Motor neuron (in vitro differentiated cells): ENCODE results near the gene TMEM208. TPM values are rescaled to one million over a fixed set of nuclear protein-coding genes. Genes with fewer than 3 reads are reported as not detected.
A peak's percentile ranks its signal among the peaks of the same experiment; 100 is the strongest.

Experiments used
- ATAC-seq, 8 experiments: fragments of 200-7000 bp; cut with Tn5 transposase; replicated peaks in 6 of 8; 2 replicates each; pipeline ENCODE4 v1.8.0; 2021; ENCODE audit warnings: mild to moderate bottlenecking in 8 of 8, moderate library complexity in 8 of 8
- H3K27ac ChIP-seq, 2 donors: fragments of 250-450 bp; sonication (Bioruptor Pico); 2 replicates each; pipeline ENCODE4 v1.9.0; 2021; ENCODE audit warnings: antibody characterized with exemption in 2 of 2, mild to moderate bottlenecking in 2 of 2, moderate library complexity in 1 of 2
- H3K4me1 ChIP-seq, 2 donors: fragments of 250-450 bp; sonication (Bioruptor Pico); replicated peaks in 1 of 2; 2 replicates each; pipeline ENCODE4 v1.6.1; 2021; ENCODE audit warnings: antibody characterized with exemption in 2 of 2, mild to moderate bottlenecking in 2 of 2, moderate library complexity in 1 of 2
- H3K4me3 ChIP-seq, 5 donors: fragments of 250-450 bp; sonication (Bioruptor Pico); 2 replicates each; pipeline ENCODE4 v1.9.0; 2021; ENCODE audit warnings: antibody characterized with exemption in 5 of 5, mild to moderate bottlenecking in 5 of 5, moderate library complexity in 4 of 5
- WGBS, 10 experiments: fragments of 450-650 bp; shearing (Covaris generic); methylation state at CpG; one replicate each; pipeline ENCODE4 v1.0.0; 2022; 5-methylcytosine and 5-hydroxymethylcytosine counted together
- in situ Hi-C, 9 experiments: fragments of 400-800 bp; cut with MboI; loops; one replicate each; pipeline ENCODE4 v1.15.0; 2021; ENCODE audit warnings: low sequenced_read_pairs in 9 of 9, low pct_unique_long_range_greater_than_20kb in 2 of 9; ENCODE audit not compliant: unreplicated experiment in 9 of 9
- total RNA-seq, 8 experiments: library from RNA; unstranded; fragments of 300-600 nt; gene quantifications; 2 replicates each; pipeline versions ENCODE4 v1.2.3 to v1.2.4, GENCODE V29; 2022

The TMEM208 gene
- total RNA-seq, 8 experiments from 2014 or later, result 39.4 to 83.1 (median 58.0) TPM

- WGBS, 10 experiments, result 80 to 98% (median 91%) methylated on average over 1 to 10 of the region's 17 CpGs; no CpG with 5 or more reads in 4 of the 10 experiments
- Histone ChIP-seq H3K4me1 (no peaks in the 10 kb centered on the region), H3K4me3 (no peak overlapping the region), H3K27ac (no peak overlapping the region)
- in situ Hi-C loops, result loop anchor here in 2 of 9 experiments (25.0 kb wide), 1 partner anchor 157 kb away; the partner anchor contains the start of gene ZDHHC1 (in 2 of the 2)
- no peak for ATAC-seq
These were observed 28.8 kb downstream of the TMEM208 start for GRCh38 chr16:67255553-67256221.

- no peak for ATAC-seq
- Histone ChIP-seq H3K27ac (no peak overlapping the region), H3K4me1 (peaks cover 0 to 4% of the 10 kb centered on the region in 2 donors), H3K4me3 (no peak overlapping the region)
- 83 to 100% (median 94%) methylated on average over 1 to 3 of the region's 11 CpGs; no CpG with 5 or more reads in 6 of the 10 experiments for WGBS, 10 experiments
- in situ Hi-C loops, result loop anchor here in 2 of 9 experiments (25.0 kb wide), 1 partner anchor 156 kb away; the partner anchor contains the start of gene ZDHHC1 (in 2 of the 2)
These were observed 29.8 kb downstream of the TMEM208 start for GRCh38 chr16:67256701-67257230.

GRCh38 chr16:67257486-67258160 lies 30.7 kb downstream of the TMEM208 start:
- WGBS, 10 experiments, result 0 to 100% (median 73%) methylated on average over 1 to 3 of the region's 4 CpGs; no CpG with 5 or more reads in 3 of the 10 experiments
- Histone ChIP-seq H3K4me1 (peaks cover 0 to 4% of the 10 kb centered on the region in 2 donors), H3K4me3 (no peak overlapping the region), H3K27ac (no peak overlapping the region)
- in situ Hi-C loops, result loop anchor here in 2 of 9 experiments (25.0 kb wide), 1 partner anchor 155 kb away; the partner anchor contains the start of gene ZDHHC1 (in 2 of the 2)
- peak in 1 of 8 experiments; percentile 31 for ATAC-seq

GRCh38 chr16:67258161-67258835 lies 31.4 kb downstream of the TMEM208 start:
- H3K27ac ChIP-seq, result no peak overlapping the region
- H3K4me3 ChIP-seq, result no peak overlapping the region
- in situ Hi-C loops, result loop anchor here in 2 of 9 experiments (25.0 kb wide), 1 partner anchor 154 kb away; the partner anchor contains the start of gene ZDHHC1 (in 2 of the 2)
- H3K4me1 ChIP-seq, result peaks cover 0 to 4% of the 10 kb centered on the region in 2 donors
- WGBS, 10 experiments, result 40 to 100% (median 72%) methylated on average over 1 to 5 of the region's 11 CpGs; no CpG with 5 or more reads in 5 of the 10 experiments
- no peak for ATAC-seq

- Histone ChIP-seq H3K27ac (no peak overlapping the region), H3K4me1 (peaks cover 0 to 4% of the 10 kb centered on the region in 2 donors), H3K4me3 (no peak overlapping the region)
- no peak for ATAC-seq
- in situ Hi-C loops, result loop anchor here in 2 of 9 experiments (25.0 kb wide), 1 partner anchor 153 kb away; the partner anchor contains the start of gene ZDHHC1 (in 2 of the 2)
- 80 to 100% (median 93%) methylated on average over 1 to 10 of the region's 12 CpGs; no CpG with 5 or more reads in 6 of the 10 experiments for WGBS, 10 experiments
These were observed 32.8 kb downstream of the TMEM208 start for GRCh38 chr16:67259705-67260104.

GRCh38 chr16:67260426-67261063 lies 33.6 kb downstream of the TMEM208 start:
- WGBS, 10 experiments, result 59 to 94% (median 67%) methylated on average over 1 to 4 of the region's 4 CpGs; no CpG with 5 or more reads in 1 of the 10 experiments

GRCh38 chr16:67263201-67263600 lies 36.3 kb downstream of the TMEM208 start:
- H3K27ac ChIP-seq, result no peak overlapping the region
- no peak for ATAC-seq
- 55 to 100% (median 80%) methylated on average over 1 to 3 of the region's 3 CpGs; no CpG with 5 or more reads in 3 of the 10 experiments for WGBS, 10 experiments
- in situ Hi-C loops, result loop anchor here in 2 of 9 experiments (25.0 kb wide), 1 partner anchor 149 kb away; the partner anchor contains the start of gene ZDHHC1 (in 2 of the 2)
- H3K4me1 ChIP-seq, result peaks cover 0 to 4% of the 10 kb centered on the region in 2 donors
- no peak overlapping the region for H3K4me3 ChIP-seq

More at GRCh38 chr16:67260426-67261063, 33.6 kb downstream of the TMEM208 start:
- in situ Hi-C loops, result loop anchor here in 2 of 9 experiments (25.0 kb wide), 1 partner anchor 152 kb away; the partner anchor contains the start of gene ZDHHC1 (in 2 of the 2)
- Histone ChIP-seq H3K27ac (no peak overlapping the region), H3K4me3 (no peak overlapping the region), H3K4me1 (peaks cover 0 to 4% of the 10 kb centered on the region in 2 donors)
- peak; percentile 59 to 89 (median 78) for ATAC-seq

- H3K4me3 ChIP-seq, result no peak overlapping the region
- in situ Hi-C loops, result loop anchor here in 2 of 9 experiments (25.0 kb wide), 1 partner anchor 148 kb away; the partner anchor contains the start of gene ZDHHC1 (in 2 of the 2)
- 77 to 95% (median 87%) methylated on average over 4 to 5 of the region's 9 CpGs; no CpG with 5 or more reads in 7 of the 10 experiments for WGBS, 10 experiments
- ATAC-seq, result peak in 1 of 8 experiments; percentile 35
- H3K4me1 ChIP-seq, result peaks cover 0 to 4% of the 10 kb centered on the region in 2 donors
- H3K27ac ChIP-seq, result no peak overlapping the region
These were observed 37.3 kb downstream of the TMEM208 start for GRCh38 chr16:67264277-67264676.

GRCh38 chr16:67264866-67265265 lies 37.9 kb downstream of the TMEM208 start:
- no peak overlapping the region for H3K27ac ChIP-seq
- ATAC-seq, result no peak
- no peak overlapping the region for H3K4me3 ChIP-seq
- in situ Hi-C loops, result loop anchor here in 2 of 9 experiments (25.0 kb wide), 1 partner anchor 147 kb away; the partner anchor contains the start of gene ZDHHC1 (in 2 of the 2)
- WGBS, 10 experiments, result 83 to 100% (median 100%) methylated on average over 1 to 2 of the region's 5 CpGs; no CpG with 5 or more reads in 4 of the 10 experiments
- H3K4me1 ChIP-seq, result peaks cover 0 to 4% of the 10 kb centered on the region in 2 donors

GRCh38 chr16:67265834-67266233 lies 38.9 kb downstream of the TMEM208 start:
- H3K4me1 ChIP-seq, result peaks cover 0 to 3% of the 10 kb centered on the region in 2 donors
- 43 to 100% (median 65%) methylated on average over 2 to 8 of the region's 8 CpGs; no CpG with 5 or more reads in 3 of the 10 experiments for WGBS, 10 experiments
- H3K4me3 ChIP-seq, result no peak overlapping the region
- in situ Hi-C loops, result loop anchor here in 2 of 9 experiments (25.0 kb wide), 1 partner anchor 146 kb away; the partner anchor contains the start of gene ZDHHC1 (in 2 of the 2)
- H3K27ac ChIP-seq, result no peak overlapping the region
- ATAC-seq, result no peak

- Histone ChIP-seq H3K4me3 (no peak overlapping the region), H3K27ac (no peak overlapping the region), H3K4me1 (no peaks in the 10 kb centered on the region)
- in situ Hi-C loops, result loop anchor here in 2 of 9 experiments (25.0 kb wide), 1 partner anchor 144 kb away; the partner anchor contains the start of gene ZDHHC1 (in 2 of the 2)
- 50 to 89% (median 82%) methylated on average over 2 to 5 of the region's 5 CpGs; no CpG with 5 or more reads in 3 of the 10 experiments for WGBS, 10 experiments
- peak in 2 of 8 experiments; percentile 98 for ATAC-seq
These were observed 41.2 kb downstream of the TMEM208 start for GRCh38 chr16:67268136-67268579.
